Osteoblast (primary cell): ENCODE results near the gene ZNF692. TPM values are rescaled to one million over a fixed set of nuclear protein-coding genes. Genes with fewer than 3 reads are reported as not detected.
A peak's percentile ranks its signal among the peaks of the same experiment; 100 is the strongest.

Experiments
- DNase-seq: peaks from one replicate; pipeline ENCODE4 v3.0.0; 2011; ENCODE audit warnings: low spot score, mixed read lengths; ENCODE audit not compliant: insufficient read length; ENCODE audit errors: missing footprints
- H2AFZ ChIP-seq: 2 replicates; pipeline ENCODE4 v1.6.0; 2011; ENCODE audit warnings: mild to moderate bottlenecking, low read length
- H3K27ac ChIP-seq: 2 replicates; pipeline ENCODE4 v1.5.1; 2011; ENCODE audit warnings: mild to moderate bottlenecking, low read depth, low read length, moderate library complexity
- H3K27me3 ChIP-seq: 2 replicates; pipeline ENCODE4 v1.6.0; 2012; ENCODE audit warnings: mild to moderate bottlenecking, control low read depth, inconsistent platforms, low read length, moderate library complexity; ENCODE audit not compliant: insufficient read depth
- H3K36me3 ChIP-seq: 2 replicates; pipeline ENCODE4 v1.5.1; 2011; ENCODE audit warnings: mild to moderate bottlenecking, low read length, control low read depth, moderate library complexity; ENCODE audit not compliant: insufficient read depth
- H3K4me1 ChIP-seq: 2 replicates; pipeline ENCODE4 v1.5.1; 2011; ENCODE audit warnings: mild to moderate bottlenecking, low read length, control low read depth, moderate library complexity; ENCODE audit not compliant: insufficient read depth
- H3K4me2 ChIP-seq: 2 replicates; pipeline ENCODE4 v1.6.0; 2011; ENCODE audit warnings: mild to moderate bottlenecking, low read length; ENCODE audit not compliant: insufficient read depth
- H3K4me3 ChIP-seq: fragments of 200-600 bp; sonication (generic); 3 replicates; pipeline ENCODE4 v1.5.1; 2012; ENCODE audit warnings: mild to moderate bottlenecking, low read length, inconsistent platforms; ENCODE audit not compliant: insufficient read depth
- H3K79me2 ChIP-seq: 2 replicates; pipeline ENCODE4 v1.6.0; 2012; ENCODE audit warnings: mild to moderate bottlenecking, low read length, control low read depth, inconsistent platforms; ENCODE audit not compliant: insufficient read depth
- H3K9me3 ChIP-seq: 2 replicates; pipeline ENCODE4 v1.5.1; 2011; ENCODE audit warnings: low read depth, low read length, control low read depth
- H4K20me1 ChIP-seq: 2 replicates; pipeline ENCODE4 v1.6.0; 2012; ENCODE audit warnings: mild to moderate bottlenecking, low read length, control low read depth; ENCODE audit not compliant: insufficient read depth
- CTCF ChIP-seq: IDR thresholded peaks from 2 replicates; pipeline ENCODE4 v1.5.1; 2011; ENCODE audit warnings: mild to moderate bottlenecking, low read depth, low read length, moderate library complexity; ENCODE audit errors: extremely low read depth
- total RNA-seq: library from RNA; depleted of rRNA; stranded (reverse); fragments of >200 nt; gene quantifications from 2 replicates; pipeline ENCODE4 v1.2.3, GENCODE V29; 2012

Gene ZNF692
- total RNA-seq, 1 donor, result 12.3 TPM

GRCh38 chr1:248825909-248826760 is 32.8 kb downstream of the ZNF692 start, which contains the start of gene SH3BP5L:
Gene SH3BP5L, minus strand, starts transcription at chr1:248825915. Its CDS starts 980 bp downstream, at chr1:248824935.
- DNase-seq, result peak; percentile 98
- H3K9me3 ChIP-seq, result no peaks in the 10 kb centered on the region
- peak within 1 kb of the TSS; percentile 98 for H3K27ac ChIP-seq
- H3K36me3 ChIP-seq, result peaks cover 17% of the 10 kb centered on the region
- H3K4me1 ChIP-seq, result peaks cover 50% of the 10 kb centered on the region
- TF ChIP-seq CTCF, result peak; percentile 65
- peak within 1 kb of the TSS; percentile 96 for H3K4me2 ChIP-seq
- H3K4me3 ChIP-seq, result peak within 1 kb of the TSS; percentile 83
- peak within 1 kb of the TSS; percentile 90 for H2AFZ ChIP-seq
- peaks cover 17% of the 10 kb centered on the region for H4K20me1 ChIP-seq
- H3K79me2 ChIP-seq, result peaks cover 36% of the 10 kb centered on the region
- no peaks in the 10 kb centered on the region for H3K27me3 ChIP-seq

GRCh38 chr1:248825573-248825908 is 33.3 kb downstream of the ZNF692 start:
- no peaks in the 10 kb centered on the region for H3K27me3 ChIP-seq
- H3K9me3 ChIP-seq, result no peaks in the 10 kb centered on the region
- peak overlapping the region; percentile 98 for H3K27ac ChIP-seq
- peak overlapping the region; percentile 96 for H3K4me2 ChIP-seq
- no peak for TF ChIP-seq CTCF
- H2AFZ ChIP-seq, result peak overlapping the region; percentile 68
- DNase-seq, result no peak
- peaks cover 21% of the 10 kb centered on the region for H3K36me3 ChIP-seq
- H3K4me1 ChIP-seq, result peaks cover 56% of the 10 kb centered on the region
- H4K20me1 ChIP-seq, result peaks cover 17% of the 10 kb centered on the region
- H3K79me2 ChIP-seq, result peaks cover 42% of the 10 kb centered on the region
- peak overlapping the region; percentile 83 for H3K4me3 ChIP-seq

GRCh38 chr1:248825136-248825535 is 33.7 kb downstream of the ZNF692 start:
- Histone ChIP-seq H3K9me3 (no peaks in the 10 kb centered on the region), H3K4me2 (peak overlapping the region; percentile 96), H3K27me3 (no peaks in the 10 kb centered on the region), H3K27ac (peak overlapping the region; percentile 98), H2AFZ (peak overlapping the region; percentile 68), H3K4me3 (peak overlapping the region; percentile 83), H3K4me1 (peaks cover 59% of the 10 kb centered on the region), H4K20me1 (peaks cover 17% of the 10 kb centered on the region), H3K79me2 (peaks cover 46% of the 10 kb centered on the region), H3K36me3 (peaks cover 24% of the 10 kb centered on the region)
- DNase-seq, result no peak
- no peak for TF ChIP-seq CTCF

GRCh38 chr1:248824701-248825100 is 34.2 kb downstream of the ZNF692 start:
- TF ChIP-seq CTCF, result no peak
- peaks cover 49% of the 10 kb centered on the region for H3K79me2 ChIP-seq

More at GRCh38 chr1:248824701-248825100, 34.2 kb downstream of the ZNF692 start:
- Histone ChIP-seq H2AFZ (no peak overlapping the region), H3K27ac (peak overlapping the region; percentile 98), H4K20me1 (peaks cover 17% of the 10 kb centered on the region), H3K4me1 (peaks cover 59% of the 10 kb centered on the region), H3K27me3 (no peaks in the 10 kb centered on the region), H3K9me3 (no peaks in the 10 kb centered on the region), H3K4me3 (peak overlapping the region; percentile 83), H3K36me3 (peaks cover 28% of the 10 kb centered on the region), H3K4me2 (peak overlapping the region; percentile 96)
- DNase-seq, result no peak
